SK-N-MC (cell line): ENCODE measurements around the gene TWF1.

ENCODE experiments used
- DNase-seq: peaks from one replicate; pipeline ENCODE4 v3.0.0-alpha.2; 2011; ENCODE audit warnings: low read depth, low spot score
- H3K27ac ChIP-seq: fragments of 200-600 bp; sonication (generic); 2 replicates; pipeline ENCODE4 v1.5.1; 2016; ENCODE audit warnings: mixed run types
- H3K36me3 ChIP-seq: fragments of 200-600 bp; sonication (generic); 2 replicates; pipeline ENCODE4 v1.6.1; 2017; ENCODE audit warnings: antibody characterized with exemption, low read length, mixed read lengths; ENCODE audit not compliant: insufficient read depth
- H3K4me3 ChIP-seq: fragments of 200-600 bp; sonication (generic); 2 replicates; pipeline ENCODE4 v1.5.1; 2016
- H3K9ac ChIP-seq: fragments of 200-600 bp; sonication (generic); 2 replicates; pipeline ENCODE4 v1.8.0; 2017; ENCODE audit warnings: mixed run types, mixed read lengths; ENCODE audit not compliant: insufficient read length
- H3K9me3 ChIP-seq: fragments of 200-600 bp; sonication (generic); 2 replicates; pipeline ENCODE4 v1.6.1; 2017; ENCODE audit warnings: low read depth, mild to moderate bottlenecking, antibody characterized with exemption, low read length, moderate library complexity, mixed read lengths
- EZH2 ChIP-seq: fragments of 200-600 bp; sonication (generic); IDR thresholded peaks from one replicate; pipeline ENCODE4 v1.6.1; 2017; ENCODE audit warnings: antibody characterized with exemption
- FOXP2 ChIP-seq: optimal IDR thresholded peaks from 2 replicates; pipeline ENCODE3; 2011; ENCODE audit warnings: mild to moderate bottlenecking, moderate library complexity; ENCODE audit not compliant: insufficient read depth; ENCODE audit errors: extremely low read length, control extremely low read depth
- POLR2AphosphoS5 ChIP-seq: IDR thresholded peaks from 2 replicates; pipeline ENCODE4 v1.6.1; 2012; ENCODE audit warnings: mild to moderate bottlenecking, low read depth, low read length, borderline replicate concordance

Gene TWF1

DNA sequence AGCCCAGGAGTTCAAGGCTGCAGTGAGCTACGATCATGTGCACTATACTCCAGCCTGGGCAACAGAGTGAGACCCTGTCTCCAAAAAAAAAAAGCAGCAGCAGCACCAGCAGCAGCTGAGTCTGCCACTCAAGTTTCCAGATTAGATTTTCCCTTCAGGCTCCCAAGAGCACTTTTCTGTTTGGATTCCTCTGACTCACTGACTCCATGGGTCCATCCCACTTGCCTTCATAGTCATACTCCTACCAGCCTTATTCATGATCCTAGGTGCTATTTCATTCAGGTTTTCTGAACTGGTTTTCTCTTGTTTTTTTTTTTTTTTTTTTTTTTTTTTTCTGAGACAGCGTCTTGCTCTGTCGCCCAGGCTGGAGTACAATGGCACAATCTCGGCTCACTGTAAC, 6.8 kb upstream of the TWF1 start:
- DNase-seq, result no peak
- no peak overlapping the region for H3K9ac ChIP-seq
- TF ChIP-seq EZH2 (no peak), POLR2AphosphoS5 (no peak), FOXP2 (no peak)
- no peaks in the 10 kb centered on the region for H3K9me3 ChIP-seq
- no peak overlapping the region for H3K4me3 ChIP-seq
- H3K27ac ChIP-seq, result no peak overlapping the region
- no peaks in the 10 kb centered on the region for H3K36me3 ChIP-seq

DNA sequence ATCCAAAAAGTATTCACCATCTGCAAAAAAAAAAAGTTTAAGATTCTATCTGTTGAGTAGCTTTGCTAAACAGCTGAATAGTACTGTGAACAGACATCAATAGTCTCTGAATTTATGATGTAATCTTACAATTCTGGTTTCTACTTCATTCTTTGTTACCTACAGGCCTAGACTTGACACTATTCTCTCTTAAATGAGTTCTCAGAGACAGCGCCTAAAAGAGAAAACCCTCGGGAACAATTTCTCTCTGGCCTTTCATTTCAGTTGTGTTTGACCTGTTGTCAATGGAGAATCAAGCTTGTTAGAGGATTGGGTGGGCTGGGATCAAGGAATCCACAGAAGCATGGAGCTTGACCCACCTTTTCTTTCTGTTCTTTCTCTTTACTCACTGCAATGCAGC, 5.9 kb upstream of the TWF1 start:
- H3K27ac ChIP-seq, result no peak overlapping the region
- no peak overlapping the region for H3K4me3 ChIP-seq
- H3K36me3 ChIP-seq, result no peaks in the 10 kb centered on the region
- no peaks in the 10 kb centered on the region for H3K9me3 ChIP-seq
- no peak overlapping the region for H3K9ac ChIP-seq
- no peak for DNase-seq
- no peak for TF ChIP-seq POLR2AphosphoS5
- TF ChIP-seq FOXP2, result no peak
- no peak for TF ChIP-seq EZH2

DNA sequence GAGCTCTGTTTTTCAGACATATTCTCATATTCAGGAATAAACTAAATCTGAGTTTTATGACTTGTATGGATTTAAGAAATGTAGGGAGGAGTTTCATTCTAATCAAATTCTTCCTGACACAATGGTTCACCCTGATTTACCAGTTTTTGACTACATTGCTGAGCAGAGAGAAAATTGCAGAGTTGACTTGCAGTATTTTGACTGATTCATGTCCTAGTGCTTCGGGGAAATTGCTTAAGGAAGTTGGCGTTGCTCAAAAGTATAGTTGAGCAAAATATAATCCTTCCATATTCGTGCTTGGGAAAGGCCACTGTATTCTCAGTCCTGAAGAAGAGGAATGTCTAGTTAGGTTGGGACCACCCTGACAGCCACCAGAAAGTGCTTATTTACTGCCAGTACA, 1.3 kb upstream of the TWF1 start:
- Histone ChIP-seq H3K9ac (no peak overlapping the region), H3K36me3 (peaks cover 17% of the 10 kb centered on the region), H3K9me3 (no peaks in the 10 kb centered on the region), H3K27ac (no peak overlapping the region), H3K4me3 (peak overlapping the region; percentile 87; the same call in 1 of the 2 replicates)
- TF ChIP-seq POLR2AphosphoS5 (no peak), EZH2 (no peak), FOXP2 (no peak)
- DNase-seq, result no peak

DNA sequence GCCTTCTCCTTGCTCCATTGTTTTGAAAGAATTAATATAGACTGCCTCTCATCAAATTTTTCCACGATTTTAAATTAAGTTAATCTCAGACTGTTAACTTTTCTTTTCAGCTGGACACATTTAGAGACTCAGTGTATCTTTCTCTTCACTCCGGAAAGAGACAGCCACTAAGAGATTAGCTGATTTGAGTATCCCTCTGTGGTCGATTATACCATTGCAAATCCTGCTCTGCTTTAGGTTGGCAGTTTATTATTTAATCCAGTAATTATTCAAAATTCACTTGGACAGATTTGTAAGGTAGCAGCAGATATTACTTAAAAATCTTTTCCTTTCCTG, 588 bp upstream of the TWF1 start:
- Histone ChIP-seq H3K9ac (peak overlapping the region; percentile 92), H3K9me3 (no peaks in the 10 kb centered on the region), H3K36me3 (peaks cover 24% of the 10 kb centered on the region), H3K27ac (peak overlapping the region; percentile 89), H3K4me3 (peak overlapping the region; percentile 87)
- no peak for TF ChIP-seq FOXP2
- TF ChIP-seq EZH2, result no peak
- no peak for TF ChIP-seq POLR2AphosphoS5
- DNase-seq, result no peak

DNA sequence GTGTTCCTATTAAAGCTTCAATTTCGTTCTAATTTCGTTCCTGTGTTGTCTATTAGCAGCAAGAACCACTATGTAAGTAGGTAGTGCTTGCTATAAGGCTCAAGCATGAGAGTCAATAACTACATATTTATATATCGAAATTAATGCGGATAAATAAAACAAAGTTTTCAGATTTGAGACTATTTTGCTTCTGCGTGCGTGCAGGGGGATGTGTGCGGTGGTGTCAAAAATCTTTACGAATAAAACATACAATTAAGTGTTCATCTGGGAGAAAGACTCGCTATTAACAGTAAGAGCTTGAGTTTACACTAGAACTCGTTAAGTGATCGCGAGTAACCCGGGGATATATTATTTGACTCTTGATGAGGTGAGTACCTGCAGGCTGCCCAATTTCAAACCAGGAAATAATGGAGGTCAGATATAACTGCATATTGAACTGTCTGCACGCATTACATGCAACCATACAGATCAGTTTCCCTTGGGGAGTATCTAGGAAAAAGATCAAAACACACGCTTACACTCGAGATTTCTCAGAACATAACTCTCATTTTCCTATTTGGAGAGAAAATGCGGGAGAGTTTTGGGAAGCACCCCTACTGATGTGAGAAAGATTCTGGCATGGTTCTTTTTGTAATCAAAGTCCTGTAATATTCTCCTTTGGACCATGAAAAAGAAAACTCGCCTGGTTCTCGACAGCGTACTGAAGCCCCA, 813 bp downstream of the TWF1 start:
- DNase-seq, result no peak
- TF ChIP-seq EZH2 (no peak), POLR2AphosphoS5 (no peak), FOXP2 (no peak)
- peak overlapping the region; percentile 92 for H3K9ac ChIP-seq
- peaks cover 36% of the 10 kb centered on the region for H3K36me3 ChIP-seq
- 0 out of 2 replicates have a peak overlapping the region, but pooled peaks have one; percentile 89 for H3K27ac ChIP-seq
- peak overlapping the region; percentile 87 for H3K4me3 ChIP-seq
- no peaks in the 10 kb centered on the region for H3K9me3 ChIP-seq

DNA sequence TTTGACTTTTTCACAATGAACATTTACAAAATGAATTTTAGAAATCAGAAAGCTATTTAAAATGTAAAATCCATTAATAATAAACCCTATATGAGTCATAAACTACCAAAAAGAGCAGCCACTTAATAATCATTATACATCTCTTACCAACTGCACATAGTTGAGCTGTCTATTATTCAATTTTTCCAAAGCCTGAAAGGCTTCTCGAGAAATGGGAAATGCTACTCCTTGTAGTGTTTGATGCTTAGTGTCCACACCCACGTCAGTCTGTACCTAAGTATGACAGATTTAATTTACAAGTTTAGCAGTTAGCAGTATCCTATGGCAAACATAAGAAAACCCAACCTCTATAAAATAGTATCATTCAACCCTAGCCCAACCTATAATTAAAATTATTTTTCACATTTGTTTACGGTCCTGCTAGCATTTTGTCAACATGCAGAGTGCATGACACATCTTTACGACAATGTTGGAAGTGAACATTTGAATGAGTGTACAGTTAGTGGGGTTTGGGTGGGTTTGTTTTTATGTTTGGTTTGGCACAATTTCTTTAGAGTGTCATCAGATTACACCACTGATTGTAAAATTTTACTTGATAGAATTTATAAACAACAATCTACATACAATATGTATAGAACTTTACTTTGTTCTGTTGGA, 8.4 kb downstream of the TWF1 start:
- DNase-seq, result no peak
- H3K27ac ChIP-seq, result no peak overlapping the region
- no peak overlapping the region for H3K9ac ChIP-seq
- H3K4me3 ChIP-seq, result no peak overlapping the region
- H3K9me3 ChIP-seq, result no peaks in the 10 kb centered on the region
- TF ChIP-seq POLR2AphosphoS5 (no peak), EZH2 (no peak), FOXP2 (no peak)
- H3K36me3 ChIP-seq, result peaks cover 72% of the 10 kb centered on the region

DNA sequence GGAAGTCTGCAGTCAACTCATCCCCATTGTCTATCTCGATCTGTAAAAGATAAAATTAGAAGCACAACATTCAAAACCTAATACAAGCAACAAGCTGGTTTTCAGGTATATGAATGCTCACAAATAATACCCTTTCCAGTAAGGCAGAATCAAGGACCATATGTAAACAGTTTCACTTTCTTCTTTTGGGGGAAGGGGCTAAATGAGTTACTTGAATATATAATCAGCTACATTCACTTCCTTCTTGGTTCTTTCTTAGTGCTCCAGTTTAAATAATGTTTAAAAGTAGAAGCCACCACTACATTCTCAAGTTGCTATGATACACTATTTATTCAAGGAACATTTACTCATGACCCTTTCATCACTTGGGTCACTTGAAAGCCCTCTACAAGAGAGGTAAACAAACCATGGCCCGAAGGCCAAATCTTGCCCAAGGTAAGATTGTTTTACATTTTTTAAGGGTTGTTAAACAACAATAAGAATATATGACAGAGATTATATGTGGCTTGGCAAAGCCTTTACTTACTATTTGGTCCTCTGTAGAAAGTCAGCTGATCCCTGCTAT, 10.3 kb downstream of the TWF1 start:
- no peak overlapping the region for H3K9ac ChIP-seq
- H3K9me3 ChIP-seq, result no peaks in the 10 kb centered on the region
- no peak overlapping the region for H3K4me3 ChIP-seq
- TF ChIP-seq POLR2AphosphoS5 (no peak), FOXP2 (no peak), EZH2 (no peak)
- DNase-seq, result no peak
- H3K36me3 ChIP-seq, result peaks cover 56% of the 10 kb centered on the region
- H3K27ac ChIP-seq, result no peak overlapping the region

DNA sequence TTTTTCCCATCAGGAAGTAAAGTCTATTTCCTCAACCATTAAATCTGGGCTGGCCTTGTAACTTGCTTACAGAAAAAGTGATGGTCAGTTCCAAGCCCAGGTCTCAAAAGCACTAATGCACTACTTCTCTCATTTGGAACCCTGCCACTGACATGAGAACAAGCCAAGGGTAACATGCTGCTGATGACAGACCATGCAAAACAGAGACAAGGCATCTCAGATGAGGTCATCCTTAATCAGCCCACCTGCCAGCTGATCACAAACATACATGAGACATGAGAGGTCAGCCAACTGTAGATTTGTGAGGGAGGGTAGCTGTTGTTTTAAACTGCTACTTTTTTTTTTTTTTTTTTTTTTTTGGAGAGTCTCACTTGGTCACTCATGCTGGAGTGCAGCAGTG, 16.2 kb downstream of the TWF1 start:
- Histone ChIP-seq H3K9ac (no peak overlapping the region), H3K36me3 (peaks cover under 1% of the 10 kb centered on the region; the same call in 1 of the 2 replicates), H3K9me3 (no peaks in the 10 kb centered on the region), H3K27ac (no peak overlapping the region), H3K4me3 (no peak overlapping the region)
- no peak for DNase-seq
- TF ChIP-seq FOXP2 (no peak), POLR2AphosphoS5 (no peak), EZH2 (no peak)
